ENCODE data around the gene GNAO1.

GNAO1 gene

GRCh38 chr16:56233795-56234566 is 42.7 kb downstream of the GNAO1 start:
- no peak for DNase-seq (ENCODE audit: low read depth)
- no peak overlapping the region for H3K4me3 ChIP-seq (ENCODE audit: low read depth, low read length)

- DNase-seq (ENCODE audit: low read depth): no peak
- H3K4me3 ChIP-seq (ENCODE audit: low read depth, low read length): no peak overlapping the region
Measured at GRCh38 chr16:56234737-56235136, 43.4 kb downstream of the GNAO1 start.

DNA sequence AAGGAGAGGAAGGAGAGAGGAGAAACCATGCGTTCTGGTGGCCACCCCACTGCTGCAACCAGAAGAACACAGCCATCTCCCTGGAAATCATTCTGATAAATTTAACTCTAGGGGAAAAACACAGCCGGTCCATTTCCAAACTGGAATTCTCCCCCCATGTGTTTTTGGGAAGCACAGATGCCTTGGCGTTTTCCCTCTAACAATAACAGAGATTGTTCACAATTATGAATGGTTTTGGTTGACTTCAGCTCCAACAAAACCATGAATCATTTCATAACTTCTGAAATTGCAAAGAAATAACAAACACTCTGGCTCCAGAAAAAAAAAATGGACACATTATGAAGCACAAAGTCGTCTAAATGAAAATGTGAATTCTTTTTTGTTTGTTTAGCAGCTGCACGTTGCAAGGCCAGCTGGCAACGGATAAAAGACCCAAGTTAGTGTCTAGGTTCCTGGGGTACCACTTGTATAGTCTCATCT is 46.2 kb downstream of the GNAO1 start:
- H3K4me3 ChIP-seq (ENCODE audit: low read depth, low read length): no peak overlapping the region

GRCh38 chr16:56238188-56238587 is 46.9 kb downstream of the GNAO1 start:
- H3K4me3 ChIP-seq (ENCODE audit: low read depth, low read length): no peak overlapping the region
- DNase-seq (ENCODE audit: low read depth): no peak

More for the DNA sequence above, 46.2 kb downstream of the GNAO1 start:
- no peak for DNase-seq (ENCODE audit: low read depth)

DNA sequence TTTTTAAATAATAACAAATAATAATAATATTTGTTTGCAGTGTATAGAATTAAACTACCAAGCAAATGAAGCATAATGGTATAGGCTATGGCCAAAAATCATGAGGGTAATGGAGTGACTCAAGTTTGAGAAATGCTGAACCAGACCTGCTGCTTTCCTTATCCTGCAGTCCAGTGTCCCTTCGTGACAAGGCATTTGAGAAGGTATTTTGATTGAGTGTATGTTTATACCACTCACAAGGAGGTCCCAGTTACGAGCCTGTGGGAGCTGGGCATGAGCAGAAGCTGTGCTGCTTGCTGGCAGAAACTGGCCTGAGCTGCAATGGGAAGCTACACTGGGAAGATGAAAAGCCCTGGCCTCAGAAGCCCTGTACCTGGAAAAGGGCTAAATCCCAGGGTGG is 50.3 kb downstream of the GNAO1 start:
- H3K4me3 ChIP-seq (ENCODE audit: low read depth, low read length): no peak overlapping the region
- DNase-seq (ENCODE audit: low read depth): no peak

DNA sequence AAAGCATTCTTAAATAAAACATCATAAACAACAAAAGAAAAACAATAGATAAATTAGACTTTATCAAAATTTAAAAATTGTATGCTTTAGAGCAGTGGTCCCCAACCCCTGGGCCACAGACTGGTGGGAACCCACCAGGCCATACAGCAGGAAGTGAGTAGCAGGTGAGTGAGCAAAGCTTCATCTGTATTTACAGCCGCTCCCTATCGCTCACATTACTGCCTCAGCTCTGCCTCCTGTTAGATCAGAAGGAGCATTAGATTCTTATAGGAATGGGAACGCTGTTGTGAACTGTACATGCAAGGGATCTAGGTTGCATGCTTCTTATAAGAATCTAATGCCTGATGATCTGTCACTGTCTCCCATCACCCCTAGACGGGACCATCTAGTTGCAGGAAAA is 51.5 kb downstream of the GNAO1 start:
- no peak overlapping the region for H3K4me3 ChIP-seq (ENCODE audit: low read depth, low read length)
- no peak for DNase-seq (ENCODE audit: low read depth)

- no peak for DNase-seq (ENCODE audit: low read depth)
- H3K4me3 ChIP-seq (ENCODE audit: low read depth, low read length): no peak overlapping the region
Measured at GRCh38 chr16:56244612-56245011, 53.3 kb downstream of the GNAO1 start.

DNA sequence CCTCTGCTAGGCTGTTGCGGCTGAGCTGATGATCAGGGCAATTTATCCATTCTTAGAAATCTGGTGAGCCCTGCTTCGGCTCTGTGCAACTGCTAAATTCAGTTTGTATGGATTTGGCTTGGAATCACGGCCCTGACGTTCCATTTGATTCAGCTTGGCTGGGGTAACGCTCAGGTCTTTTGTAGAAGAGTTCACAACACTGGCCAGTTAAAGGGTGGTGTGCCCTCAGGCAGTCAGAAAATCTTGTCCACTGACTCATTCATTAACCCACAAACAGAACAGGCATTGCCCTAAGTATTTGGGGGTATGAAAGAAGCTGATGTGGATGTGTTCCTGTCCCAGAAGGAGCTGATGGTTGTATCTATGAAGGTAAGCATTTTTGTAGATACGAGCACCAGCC is 53.9 kb downstream of the GNAO1 start:
- DNase-seq (ENCODE audit: low read depth): no peak
- no peak overlapping the region for H3K4me3 ChIP-seq (ENCODE audit: low read depth, low read length)

DNA sequence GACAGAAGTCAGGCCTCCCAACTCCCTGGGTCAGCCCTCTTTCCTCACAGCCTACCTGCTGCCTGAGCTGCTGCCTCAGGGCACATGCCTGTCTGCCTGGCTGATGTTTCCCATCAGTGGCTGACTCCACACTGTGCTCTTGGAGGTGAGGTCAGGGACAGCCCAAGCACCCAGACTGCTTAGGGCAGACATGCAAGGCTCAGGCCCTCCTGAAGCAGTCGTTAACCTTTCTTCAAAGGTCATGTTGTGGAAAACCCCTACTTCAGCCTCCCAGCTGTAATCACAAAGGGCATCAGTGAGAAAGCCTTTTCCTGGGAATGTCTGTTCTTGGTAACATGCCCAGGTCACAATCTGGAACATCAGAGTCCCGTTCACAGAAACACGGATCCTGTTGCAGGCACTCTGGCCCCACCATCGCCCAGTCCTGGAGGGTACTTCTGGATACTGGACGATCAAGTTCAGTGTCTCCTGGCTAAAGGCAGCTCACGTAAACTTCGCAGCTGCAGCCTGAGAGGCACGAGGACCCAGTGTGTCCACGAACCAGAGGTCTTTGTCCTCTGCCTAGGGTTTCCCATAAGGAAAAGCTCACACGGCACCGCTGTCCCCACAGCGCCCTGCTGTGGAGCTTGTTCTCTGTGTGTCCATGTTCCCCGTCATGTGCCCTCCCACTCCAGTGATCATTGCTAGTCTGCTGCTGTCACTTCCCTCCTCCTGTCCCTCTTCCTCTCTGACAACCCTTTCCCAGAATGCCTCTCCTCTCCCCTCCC is 54.9 kb downstream of the GNAO1 start:
- no peak for DNase-seq (ENCODE audit: low read depth)

GRCh38 chr16:56247018-56247417 is 55.7 kb downstream of the GNAO1 start:
- DNase-seq (ENCODE audit: low read depth): no peak

More for the DNA sequence above, 54.9 kb downstream of the GNAO1 start:
- no peak overlapping the region for H3K4me3 ChIP-seq (ENCODE audit: low read depth, low read length)

DNA sequence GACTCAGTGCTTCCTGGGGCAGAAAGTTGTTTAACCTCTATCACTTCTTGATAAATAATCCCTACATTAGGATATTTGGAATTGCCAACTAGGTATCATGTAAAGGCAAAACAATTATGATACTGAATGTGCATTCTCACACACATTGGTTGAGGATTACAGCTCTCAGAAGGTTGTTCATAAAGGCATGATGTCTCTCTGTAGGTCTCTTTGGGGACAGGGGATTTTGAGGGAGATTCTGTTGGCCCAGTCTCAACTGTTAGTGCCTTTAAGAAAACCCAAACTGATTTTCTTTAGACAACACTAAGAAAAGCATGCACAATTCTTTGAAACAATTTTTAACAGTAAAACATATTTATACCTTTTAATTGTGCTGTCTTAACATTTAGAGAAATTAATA is 56.5 kb downstream of the GNAO1 start:
- no peak overlapping the region for H3K4me3 ChIP-seq (ENCODE audit: low read depth, low read length)
- no peak for DNase-seq (ENCODE audit: low read depth)

More at GRCh38 chr16:56247018-56247417, 55.7 kb downstream of the GNAO1 start:
- no peak overlapping the region for H3K4me3 ChIP-seq (ENCODE audit: low read depth, low read length)

GRCh38 chr16:56252835-56253234 is 61.5 kb downstream of the GNAO1 start:
- H3K4me3 ChIP-seq (ENCODE audit: low read depth, low read length): no peak overlapping the region
- DNase-seq (ENCODE audit: low read depth): no peak

GRCh38 chr16:56255904-56256303 is 64.6 kb downstream of the GNAO1 start:
- no peak overlapping the region for H3K4me3 ChIP-seq (ENCODE audit: low read depth, low read length)

DNA sequence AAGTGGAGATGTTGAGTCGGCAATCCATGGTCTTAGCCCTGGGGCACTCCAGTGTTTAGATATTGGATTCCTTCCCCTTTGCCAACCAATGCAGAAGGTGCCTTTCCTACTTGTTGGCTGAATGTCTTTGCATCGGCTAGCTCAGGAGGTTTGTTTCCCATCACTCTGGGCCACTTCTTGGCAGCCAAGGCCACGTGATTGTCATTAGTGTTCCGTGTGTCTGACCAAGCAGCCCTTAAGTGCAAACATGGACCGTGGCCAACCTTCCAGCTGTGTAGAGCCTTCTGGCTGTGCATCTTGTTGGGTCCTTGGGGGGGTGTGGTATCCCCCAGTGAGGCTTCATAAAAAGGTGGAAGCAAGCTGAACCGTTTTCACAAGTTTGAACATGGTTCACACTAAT is 66.0 kb downstream of the GNAO1 start:
- no peak overlapping the region for H3K4me3 ChIP-seq (ENCODE audit: low read depth, low read length)
- no peak for DNase-seq (ENCODE audit: low read depth)

More at GRCh38 chr16:56255904-56256303, 64.6 kb downstream of the GNAO1 start:
- no peak for DNase-seq (ENCODE audit: low read depth)

DNA sequence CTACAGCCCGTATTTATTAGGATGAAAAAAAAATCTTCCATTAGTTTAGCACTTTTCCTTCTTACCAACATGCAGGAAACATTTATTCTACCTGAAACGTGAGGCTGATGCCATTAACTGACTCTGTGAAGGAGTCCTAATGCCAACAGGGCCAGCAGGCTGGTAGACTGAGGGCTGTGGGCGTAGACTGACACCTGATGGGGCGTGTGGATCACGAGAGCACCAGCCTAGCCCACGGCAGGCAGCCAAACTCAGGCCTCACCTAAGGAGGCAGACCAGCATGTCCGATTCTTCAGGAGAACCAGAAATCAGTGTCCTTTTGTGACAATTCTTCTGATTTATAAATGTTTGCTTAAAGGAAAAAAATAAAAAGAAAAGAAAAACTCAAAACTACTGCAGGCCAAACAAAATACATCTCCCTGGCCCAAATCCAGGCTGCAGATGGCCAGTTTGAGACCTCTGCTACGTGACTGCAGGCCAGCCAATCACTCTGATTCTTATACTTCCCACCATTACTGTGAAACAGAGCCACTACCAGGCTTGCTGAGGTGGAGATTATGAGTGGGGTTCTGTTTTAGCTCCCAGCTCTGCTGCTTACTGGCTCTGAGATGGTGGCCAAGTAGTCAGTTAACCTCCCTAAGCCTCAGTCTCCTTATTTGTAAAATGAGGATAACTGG is 66.5 kb downstream of the GNAO1 start:
- DNase-seq (ENCODE audit: low read depth): no peak
- no peak overlapping the region for H3K4me3 ChIP-seq (ENCODE audit: low read depth, low read length)

DNA sequence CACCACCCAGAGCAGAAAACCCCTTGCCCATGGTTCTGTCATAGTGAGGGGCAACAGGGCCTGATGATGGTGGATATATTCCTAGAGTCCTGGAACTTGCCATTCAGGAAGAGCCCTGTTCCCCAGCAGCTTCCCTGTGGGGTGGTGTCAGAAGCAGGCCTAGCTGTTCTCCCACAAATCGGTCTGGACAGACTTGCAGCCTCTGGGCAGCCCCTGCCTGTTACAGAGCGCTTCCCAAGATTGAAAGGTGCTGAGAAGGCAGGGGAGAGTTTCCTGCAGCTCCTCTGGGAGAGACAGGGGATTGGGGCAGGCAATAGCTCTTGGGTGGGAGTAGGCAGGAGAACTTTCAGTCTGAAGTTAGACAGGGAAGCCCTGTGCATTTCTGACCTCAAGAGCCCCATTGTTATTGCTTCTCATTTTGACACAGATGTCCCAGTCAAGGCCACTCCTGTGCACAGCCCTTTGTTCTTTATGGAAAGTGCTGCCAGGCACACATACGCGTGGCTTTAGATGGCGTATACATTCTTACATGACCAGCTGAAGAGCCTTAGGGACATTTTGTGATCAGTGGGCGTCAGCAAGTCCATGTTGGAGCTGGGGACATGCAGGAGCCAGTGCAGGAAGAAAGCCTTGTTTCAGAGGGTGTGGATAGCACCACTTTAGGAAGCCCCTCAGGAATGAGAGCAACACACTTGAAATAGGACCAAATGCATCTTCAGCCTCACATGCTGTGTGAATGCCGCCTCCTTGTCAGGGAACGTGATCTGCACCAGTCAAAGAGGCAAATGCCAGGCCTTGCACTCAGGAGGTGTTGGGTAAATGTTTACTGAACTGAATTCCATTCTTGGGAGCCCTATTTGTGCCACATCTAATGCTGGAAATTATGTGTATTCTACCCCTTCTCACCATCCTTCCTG is 67.5 kb downstream of the GNAO1 start:
- no peak overlapping the region for H3K4me3 ChIP-seq (ENCODE audit: low read depth, low read length)
- DNase-seq (ENCODE audit: low read depth): no peak

DNA sequence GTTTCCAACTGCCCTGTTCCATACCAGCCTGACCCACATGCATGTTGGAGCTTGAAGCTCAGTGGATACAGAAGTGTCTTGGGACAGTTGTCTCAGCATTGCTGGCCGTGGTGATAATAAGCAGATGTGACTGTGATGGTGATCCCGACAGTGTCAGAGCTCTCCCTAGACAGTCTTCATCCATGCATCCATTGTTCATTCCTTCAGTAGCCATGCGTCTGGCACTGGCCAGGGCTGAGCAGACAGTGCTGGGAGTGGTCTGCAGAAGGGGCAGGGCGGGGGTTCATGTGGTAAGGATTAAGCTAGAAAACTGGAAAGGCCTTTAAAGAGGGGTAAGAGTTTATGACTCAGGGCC is 68.1 kb downstream of the GNAO1 start:
- no peak for DNase-seq (ENCODE audit: low read depth)
- H3K4me3 ChIP-seq (ENCODE audit: low read depth, low read length): no peak overlapping the region

- H3K4me3 ChIP-seq (ENCODE audit: low read depth, low read length): no peak overlapping the region
- no peak for DNase-seq (ENCODE audit: low read depth)
Measured at GRCh38 chr16:56260378-56261160, 69.3 kb downstream of the GNAO1 start.

All from skeletal muscle cell (primary cell).